Keratinocyte (primary cell): Measurements from ENCODE around the gene ZG16B. TPM values are rescaled to one million over a fixed set of nuclear protein-coding genes. Genes with fewer than 3 reads are reported as not detected.

Experiments
- DNase-seq: peaks from one replicate; pipeline ENCODE4 v3.0.0-alpha.2; 2011; ENCODE audit warnings: low read depth, missing footprints, low spot score
- FAIRE-seq: peaks from 2 replicates; lab custom pipeline; 2011; peaks lifted over from hg19 to GRCh38; lab: Jason Lieb, UNC
- H2AFZ ChIP-seq: 2 replicates; pipeline ENCODE4 v1.6.0; 2012; ENCODE audit warnings: low read length, control low read depth, inconsistent platforms; ENCODE audit not compliant: control insufficient read depth
- H3K27ac ChIP-seq: 2 replicates; pipeline ENCODE4 v1.5.1; 2011; ENCODE audit warnings: low read length; ENCODE audit not compliant: control insufficient read depth, insufficient read depth
- H3K27me3 ChIP-seq: 3 replicates; pipeline ENCODE4 v1.6.0; 2011; ENCODE audit warnings: low read length; ENCODE audit not compliant: control insufficient read depth, insufficient read depth; ENCODE audit errors: extremely low read depth
- H3K36me3 ChIP-seq, 2 experiments: 2 replicates in 1 of 2; 3 replicates in 1 of 2; pipeline ENCODE4 v1.5.1; 2011; ENCODE audit warnings: low read length in 2 of 2, mild to moderate bottlenecking in 1 of 2; ENCODE audit not compliant: control insufficient read depth in 2 of 2, insufficient read depth in 2 of 2; ENCODE audit errors: extremely low read depth in 1 of 2
- H3K4me1 ChIP-seq: 3 replicates; pipeline ENCODE4 v1.5.1; 2011; ENCODE audit warnings: low read length; ENCODE audit not compliant: control insufficient read depth, insufficient read depth; ENCODE audit errors: extremely low read depth
- H3K4me2 ChIP-seq: 3 replicates; pipeline ENCODE4 v1.6.0; 2011; ENCODE audit warnings: low read depth, low read length; ENCODE audit not compliant: control insufficient read depth, insufficient read depth; ENCODE audit errors: extremely low read depth
- H3K4me3 ChIP-seq, 3 experiments: fragments of 200-600 bp in 1 of 3; sonication (generic) in 1 of 3; 2 replicates in 2 of 3; 3 replicates in 1 of 3; pipeline ENCODE4 v1.5.1; 2011 to 2016; ENCODE audit warnings: low read length in 3 of 3, mild to moderate bottlenecking in 3 of 3, control low read depth in 2 of 3, inconsistent platforms in 1 of 3, low read depth in 1 of 3, mixed read lengths in 1 of 3, mixed run types in 1 of 3, moderate library complexity in 1 of 3; ENCODE audit not compliant: control insufficient read depth in 2 of 3, insufficient read depth in 2 of 3; ENCODE audit errors: extremely low read depth in 1 of 3
- H3K79me2 ChIP-seq: 2 replicates; pipeline ENCODE4 v1.6.0; 2012; ENCODE audit warnings: low read length; ENCODE audit not compliant: control insufficient read depth, insufficient read depth
- H3K9ac ChIP-seq: 3 replicates; pipeline ENCODE4 v1.6.0; 2011; ENCODE audit warnings: low read length; ENCODE audit not compliant: control insufficient read depth, insufficient read depth; ENCODE audit errors: extremely low read depth
- H3K9me1 ChIP-seq: 3 replicates; pipeline ENCODE4 v1.6.0; 2011; ENCODE audit warnings: low read length; ENCODE audit not compliant: control insufficient read depth, insufficient read depth; ENCODE audit errors: extremely low read depth
- H3K9me3 ChIP-seq: 2 replicates; pipeline ENCODE4 v1.5.1; 2012; ENCODE audit warnings: low read depth, low read length; ENCODE audit not compliant: control insufficient read depth
- H4K20me1 ChIP-seq: 3 replicates; pipeline ENCODE4 v1.6.0; 2011; ENCODE audit warnings: low read length; ENCODE audit not compliant: control insufficient read depth, insufficient read depth; ENCODE audit errors: extremely low read depth
- EZH2 ChIP-seq: IDR thresholded peaks from one replicate; pipeline ENCODE4 v1.6.1; 2012; ENCODE audit warnings: inconsistent platforms, mild to moderate bottlenecking, low read length, moderate library complexity
- dilution Hi-C: fragments of 300-500 bp; cut with MboI; formaldehyde crosslinking; loops from one replicate; pipeline ENCODE4 v1.7.0; 2020; ENCODE audit warnings: low sequenced_read_pairs; ENCODE audit not compliant: extremely low pct_ligation_motif_present
- polyA plus RNA-seq, 5 experiments: library from polyadenylated mRNA; depleted of rRNA in 3 of 5; stranded (reverse) in 3 of 5; stranded (forward) in 1 of 5; unstranded in 1 of 5; fragments of >200 nt; gene quantifications; 1 replicate in 1 of 5; 2 replicates in 3 of 5; 3 replicates in 1 of 5; pipeline versions ENCODE4 v1.2.1 to v1.2.3, GENCODE V29; 2011 to 2012; ENCODE audit warnings: missing spikeins in 2 of 5, low read depth in 1 of 5, low replicate concordance in 1 of 5
- TF ChIP-seq, protein P1 (sequence below), 3 experiments: IDR thresholded peaks in 1 of 3; conservative IDR thresholded peaks in 1 of 3; optimal IDR thresholded peaks in 1 of 3; 2 replicates in 2 of 3; 3 replicates in 1 of 3; pipeline versions ENCODE3 to v1.5.1; 2011; ENCODE audit warnings: low read length in 3 of 3, mild to moderate bottlenecking in 3 of 3, moderate library complexity in 2 of 3, control low read depth in 1 of 3, inconsistent platforms in 1 of 3; ENCODE audit not compliant: insufficient read depth in 2 of 3; ENCODE audit errors: extremely low read depth in 1 of 3

ZG16B gene
- polyA plus RNA-seq, 1 donor (not counting 4 experiments of a cell fraction or from before 2014, with no cell fraction given): 2.1 TPM

DNA sequence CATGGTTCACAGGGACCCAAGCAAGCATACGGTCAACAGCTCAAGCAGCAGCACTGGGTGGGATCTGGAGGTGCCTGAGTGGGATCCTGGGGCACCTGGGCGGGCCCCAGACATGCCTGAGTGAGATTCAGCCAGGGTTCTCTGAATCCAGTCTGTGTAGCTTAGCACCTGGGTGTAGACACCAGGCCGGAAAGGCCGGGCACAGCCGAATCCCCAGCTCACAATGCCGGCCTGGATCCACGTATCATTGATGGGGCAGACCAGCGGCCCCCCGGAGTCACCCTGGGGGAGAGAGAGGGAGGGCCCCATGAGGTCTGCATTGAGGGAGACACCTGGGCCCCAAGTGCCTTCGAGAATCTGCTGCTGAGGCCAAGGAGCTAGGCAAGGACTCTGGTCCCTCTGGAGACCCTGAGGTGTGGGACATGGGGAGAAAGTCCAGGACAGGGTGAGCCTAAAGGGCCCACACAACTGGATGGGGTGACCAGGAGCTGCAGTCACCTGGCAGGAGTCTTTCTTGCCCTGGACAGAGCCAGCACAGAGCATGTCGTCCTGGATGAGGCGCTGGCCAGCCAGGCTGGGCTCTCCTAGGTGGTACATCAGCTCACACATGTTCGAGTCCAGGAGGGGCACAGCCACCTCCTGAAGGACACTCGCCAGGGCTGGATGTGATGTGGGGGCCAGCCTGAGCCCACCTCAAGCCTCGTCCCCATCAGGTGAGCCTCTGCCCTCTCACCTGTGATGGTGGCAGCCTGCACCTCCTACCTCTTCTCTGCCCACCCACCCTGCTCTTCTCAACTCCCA lies 9.7 kb downstream of the ZG16B start:
- Histone ChIP-seq H3K79me2 (no peaks in the 10 kb centered on the region), H3K4me2 (no peak overlapping the region), H3K27ac (no peak overlapping the region), H3K9me1 (no peaks in the 10 kb centered on the region), H3K27me3 (no peaks in the 10 kb centered on the region), H4K20me1 (no peaks in the 10 kb centered on the region), H3K36me3 (no peaks in the 10 kb centered on the region), H3K4me1 (peaks cover 26% of the 10 kb centered on the region), H3K9ac (no peak overlapping the region), H3K9me3 (no peaks in the 10 kb centered on the region), H2AFZ (no peak overlapping the region), H3K4me3 (no peak overlapping the region)
- no peak for TF ChIP-seq EZH2
- TF ChIP-seq, protein P1, sequence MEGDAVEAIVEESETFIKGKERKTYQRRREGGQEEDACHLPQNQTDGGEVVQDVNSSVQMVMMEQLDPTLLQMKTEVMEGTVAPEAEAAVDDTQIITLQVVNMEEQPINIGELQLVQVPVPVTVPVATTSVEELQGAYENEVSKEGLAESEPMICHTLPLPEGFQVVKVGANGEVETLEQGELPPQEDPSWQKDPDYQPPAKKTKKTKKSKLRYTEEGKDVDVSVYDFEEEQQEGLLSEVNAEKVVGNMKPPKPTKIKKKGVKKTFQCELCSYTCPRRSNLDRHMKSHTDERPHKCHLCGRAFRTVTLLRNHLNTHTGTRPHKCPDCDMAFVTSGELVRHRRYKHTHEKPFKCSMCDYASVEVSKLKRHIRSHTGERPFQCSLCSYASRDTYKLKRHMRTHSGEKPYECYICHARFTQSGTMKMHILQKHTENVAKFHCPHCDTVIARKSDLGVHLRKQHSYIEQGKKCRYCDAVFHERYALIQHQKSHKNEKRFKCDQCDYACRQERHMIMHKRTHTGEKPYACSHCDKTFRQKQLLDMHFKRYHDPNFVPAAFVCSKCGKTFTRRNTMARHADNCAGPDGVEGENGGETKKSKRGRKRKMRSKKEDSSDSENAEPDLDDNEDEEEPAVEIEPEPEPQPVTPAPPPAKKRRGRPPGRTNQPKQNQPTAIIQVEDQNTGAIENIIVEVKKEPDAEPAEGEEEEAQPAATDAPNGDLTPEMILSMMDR (optimal IDR thresholded peaks at IDR 0.05 in 1 of 3, IDR thresholded peaks at IDR 0.05 in 1 of 3, conservative IDR thresholded peaks at IDR 0.05 in 1 of 3; ENCODE audit: extremely low read depth in 1 of 3, insufficient read depth in 2 of 3, low read length in 3 of 3): no peak
- FAIRE-seq: no peak
- DNase-seq: no peak
- dilution Hi-C loops: no loop called here

DNA sequence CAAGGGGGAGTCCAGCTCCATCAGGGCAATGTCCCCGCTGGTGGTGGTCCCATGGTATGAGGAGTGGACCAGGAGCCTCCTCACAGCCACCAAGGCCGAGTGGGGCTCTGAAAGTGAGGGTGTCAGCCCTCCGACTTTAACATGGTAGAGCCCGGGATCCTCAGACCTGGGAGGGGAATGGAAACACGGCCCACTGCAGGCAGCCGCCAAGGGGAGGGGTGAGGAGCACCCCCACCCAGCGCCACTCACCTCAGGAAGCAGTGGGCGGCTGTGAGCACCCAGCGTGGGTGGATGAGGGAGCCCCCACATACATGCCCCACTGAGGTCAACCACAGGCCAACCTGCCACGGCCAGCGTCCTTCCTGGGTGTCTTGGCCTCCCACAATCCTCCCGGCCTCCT lies 10.8 kb downstream of the ZG16B start:
- Histone ChIP-seq H2AFZ (no peak overlapping the region), H3K9me3 (no peaks in the 10 kb centered on the region), H3K79me2 (no peaks in the 10 kb centered on the region), H3K9ac (no peak overlapping the region), H3K9me1 (no peaks in the 10 kb centered on the region), H3K4me1 (peaks cover 19% of the 10 kb centered on the region), H3K36me3 (no peaks in the 10 kb centered on the region), H4K20me1 (no peaks in the 10 kb centered on the region), H3K4me3 (no peak overlapping the region), H3K27me3 (no peaks in the 10 kb centered on the region), H3K4me2 (no peak overlapping the region), H3K27ac (no peak overlapping the region)
- DNase-seq: no peak
- dilution Hi-C loops: no loop called here
- TF ChIP-seq, protein P1 (optimal IDR thresholded peaks at IDR 0.05 in 1 of 3, IDR thresholded peaks at IDR 0.05 in 1 of 3, conservative IDR thresholded peaks at IDR 0.05 in 1 of 3; ENCODE audit: extremely low read depth in 1 of 3, insufficient read depth in 2 of 3, low read length in 3 of 3): no peak
- no peak for TF ChIP-seq EZH2
- no peak for FAIRE-seq
